CD1c-positive myeloid dendritic cell (primary cell): ENCODE measurements around the gene LRRC3.
"Not testable (repeated sequence)": the region's sequence is repeated elsewhere in the genome, so short reads cannot be mapped to it uniquely, and the experiment has no call there.

ENCODE experiments used
- DNase-seq: peaks from one replicate; pipeline ENCODE4 v3.0.0-alpha.2; 2016; ENCODE audit errors: extremely low spot score

Gene LRRC3

GRCh38 chr21:44478124-44478800 is 23.0 kb downstream of the LRRC3 start:
- no peak for DNase-seq

- DNase-seq: no peak
Measured at GRCh38 chr21:44478801-44479167, 23.5 kb downstream of the LRRC3 start.

- not testable (repeated sequence) for DNase-seq
Measured at GRCh38 chr21:44479556-44480199, 24.4 kb downstream of the LRRC3 start.

GRCh38 chr21:44480200-44481053 is 25.1 kb downstream of the LRRC3 start:
- DNase-seq: no peak

- no peak for DNase-seq
Measured at GRCh38 chr21:44482581-44483287, 27.4 kb downstream of the LRRC3 start.

GRCh38 chr21:44483288-44484237 is 28.3 kb downstream of the LRRC3 start:
- no peak for DNase-seq

- DNase-seq: no peak
Measured at GRCh38 chr21:44484498-44485253, 29.4 kb downstream of the LRRC3 start.

GRCh38 chr21:44485254-44485793 is 30.0 kb downstream of the LRRC3 start:
- peak; percentile 78 for DNase-seq

- no peak for DNase-seq
Measured at GRCh38 chr21:44485796-44486195, 30.5 kb downstream of the LRRC3 start.

GRCh38 chr21:44486302-44486701 is 31.0 kb downstream of the LRRC3 start:
- DNase-seq: no peak

GRCh38 chr21:44487831-44488230 is 32.5 kb downstream of the LRRC3 start:
- peak; percentile 61 for DNase-seq

GRCh38 chr21:44489962-44490361 is 34.7 kb downstream of the LRRC3 start:
- DNase-seq: no peak

GRCh38 chr21:44490405-44490804 is 35.1 kb downstream of the LRRC3 start:
- no peak for DNase-seq

GRCh38 chr21:44490816-44491215 is 35.5 kb downstream of the LRRC3 start:
- no peak for DNase-seq

- peak; percentile 44 for DNase-seq
Measured at GRCh38 chr21:44492567-44493385, 37.5 kb downstream of the LRRC3 start.

- no peak for DNase-seq
Measured at GRCh38 chr21:44494418-44494817, 39.1 kb downstream of the LRRC3 start.

GRCh38 chr21:44494956-44495355 is 39.6 kb downstream of the LRRC3 start:
- DNase-seq: no peak

GRCh38 chr21:44495611-44496563 is 40.6 kb downstream of the LRRC3 start:
- DNase-seq: no peak
